HepG2 (cell line): ENCODE data around the gene CTPS2. TPM values are rescaled to one million over a fixed set of nuclear protein-coding genes. Genes with fewer than 3 reads are reported as not detected.

Experiments used
- ATAC-seq: fragments of 200-7000 bp; cut with Tn5 transposase; 3 replicates; pipeline ENCODE4 v1.9.1; 2020; ENCODE audit warnings: mild to moderate bottlenecking, moderate library complexity
- BruUV-seq: library from RNA; stranded (reverse); fragments of 400-500 nt; replicated peaks from 2 replicates; lab custom pipeline; 2021; lab: Mats Ljungman, UMichigan
- CTCF ChIA-PET: fragments of 300-600 bp; formaldehyde crosslinking; extraction: SDS; loops from one replicate; lab custom pipeline; 2021; ENCODE audit warnings: low total read pairs, inconsistent platforms, low intra/inter-chr PET ratio; lab: Yijun Ruan, JAX
- POLR2A ChIA-PET: fragments of 350-600 bp; sonication (Branson Sonifier 250); formaldehyde crosslinking; loops from one replicate; lab custom pipeline; 2020; ENCODE audit warnings: antibody characterized with exemption, inconsistent platforms; lab: Yijun Ruan, JAX
- DNase-seq: peaks from one replicate; pipeline ENCODE4 v3.0.0-alpha.2; 2015; ENCODE audit warnings: low spot score
- FAIRE-seq: peaks from 3 replicates; lab custom pipeline; 2011; peaks lifted over from hg19 to GRCh38; lab: Jason Lieb, UNC
- H2AFZ ChIP-seq: one replicate; pipeline ENCODE4 v1.6.1; 2011; ENCODE audit warnings: low read length, inconsistent platforms
- H3K27ac ChIP-seq: fragments of 300-600 bp; 3 replicates; pipeline ENCODE4 v1.8.0; 2011; ENCODE audit warnings: mixed run types, mild to moderate bottlenecking, mixed read lengths, low read length, inconsistent platforms; ENCODE audit not compliant: insufficient read depth; ENCODE audit errors: extremely low read length
- H3K27me3 ChIP-seq, 2 experiments: fragments of 200-600 bp in 1 of 2; 2 replicates in 1 of 2; 3 replicates in 1 of 2; pipeline versions ENCODE4 v1.6.0 to v1.8.0; 2011; ENCODE audit warnings: low read length in 2 of 2, mild to moderate bottlenecking in 2 of 2, moderate library complexity in 2 of 2, inconsistent platforms in 1 of 2; ENCODE audit not compliant: insufficient read depth in 2 of 2, control insufficient read depth in 1 of 2
- H3K36me3 ChIP-seq, 2 experiments: fragments of 200-600 bp in 1 of 2; replicated peaks in 1 of 2; 2 replicates in 1 of 2; 3 replicates in 1 of 2; pipeline versions ENCODE4 v1.5.1 to v1.8.0; 2011; ENCODE audit warnings: low read length in 2 of 2, inconsistent platforms in 1 of 2; ENCODE audit not compliant: insufficient read depth in 2 of 2, control insufficient read depth in 1 of 2
- H3K4me1 ChIP-seq: 2 replicates; pipeline ENCODE4 v1.5.1; 2012; ENCODE audit warnings: low read length, inconsistent platforms; ENCODE audit not compliant: insufficient read depth
- H3K4me2 ChIP-seq: 2 replicates; pipeline ENCODE4 v1.6.0; 2011; ENCODE audit warnings: low read depth, low read length, inconsistent platforms
- H3K4me3 ChIP-seq, 3 experiments: fragments of 200-600 bp in 1 of 3; sonication (generic), shearing (Covaris generic) in 1 of 3; replicated peaks in 1 of 3; 2 replicates each; pipeline ENCODE4 v1.5.1; 2011 to 2016; ENCODE audit warnings: low read length in 3 of 3, inconsistent platforms in 2 of 3, low read depth in 2 of 3, mild to moderate bottlenecking in 2 of 3, control low read depth in 1 of 3, mixed read lengths in 1 of 3; ENCODE audit not compliant: insufficient read depth in 1 of 3
- H3K79me2 ChIP-seq: one replicate; pipeline ENCODE4 v1.6.1; 2011; ENCODE audit warnings: low read length, inconsistent platforms; ENCODE audit not compliant: insufficient read depth
- H3K9ac ChIP-seq: 2 replicates; pipeline ENCODE4 v1.6.0; 2011; ENCODE audit warnings: mild to moderate bottlenecking, low read depth, low read length, inconsistent platforms; ENCODE audit not compliant: insufficient read depth
- H3K9me3 ChIP-seq: 2 replicates; pipeline ENCODE4 v1.5.1; 2012; ENCODE audit warnings: mild to moderate bottlenecking, low read length
- H4K20me1 ChIP-seq: 2 replicates; pipeline ENCODE4 v1.6.0; 2011; ENCODE audit warnings: inconsistent platforms, mild to moderate bottlenecking, low read length, moderate library complexity; ENCODE audit not compliant: insufficient read depth
- ATAD3A ChIP-seq: sonication (generic); formaldehyde crosslinking; IDR thresholded peaks from 2 replicates; pipeline ENCODE4 v1.4.0; 2020; ENCODE audit warnings: missing genetic modification reagents
- ATM ChIP-seq: fragments of 450-650 bp; IDR thresholded peaks from 2 replicates; pipeline ENCODE4 v1.7.1; 2017; ENCODE audit warnings: mild to moderate bottlenecking, borderline replicate concordance
- HDAC2 ChIP-seq: sonication (generic); formaldehyde crosslinking; IDR thresholded peaks from 2 replicates; pipeline ENCODE4 v1.4.0; 2020; ENCODE audit warnings: missing genetic modification reagents
- KLF9 ChIP-seq: IDR thresholded peaks from 2 replicates; pipeline ENCODE4 v1.6.1; 2016; ENCODE audit warnings: low read depth
- KMT2A ChIP-seq: sonication (generic); formaldehyde crosslinking; IDR thresholded peaks from 2 replicates; pipeline ENCODE4 v1.4.0; 2020; ENCODE audit warnings: missing genetic modification reagents
- NCOA1 ChIP-seq: sonication (generic); formaldehyde crosslinking; IDR thresholded peaks from 2 replicates; pipeline ENCODE4 v1.9.0; 2021; ENCODE audit warnings: missing genetic modification reagents
- NFIC ChIP-seq: IDR thresholded peaks from 2 replicates; pipeline ENCODE4 v1.6.1; 2012; ENCODE audit warnings: mild to moderate bottlenecking, low read length, inconsistent platforms
- PCBP1 ChIP-seq: fragments of 200-400 bp; formaldehyde crosslinking; IDR thresholded peaks from 2 replicates; pipeline ENCODE4 v1.6.1; 2017; ENCODE audit warnings: mild to moderate bottlenecking, low read depth, low read length, borderline replicate concordance
- POLR2AphosphoS2 ChIP-seq: IDR thresholded peaks from 2 replicates; pipeline ENCODE4 v1.6.1; 2011; ENCODE audit warnings: low read depth, low read length, improper control_type of control experiment
- ZIK1 ChIP-seq: sonication (generic); formaldehyde crosslinking; IDR thresholded peaks from 2 replicates; pipeline ENCODE4 v1.5.0; 2020; ENCODE audit warnings: mild to moderate bottlenecking, low read depth, missing genetic modification reagents, borderline replicate concordance
- ZNF75D ChIP-seq: sonication (generic); formaldehyde crosslinking; IDR thresholded peaks from 2 replicates; pipeline ENCODE4 v1.8.1; 2023; ENCODE audit warnings: missing genetic modification reagents, mild to moderate bottlenecking, borderline replicate concordance
- ZNF781 ChIP-seq: sonication (generic); formaldehyde crosslinking; IDR thresholded peaks from 2 replicates; pipeline ENCODE4 v1.5.1; 2020; ENCODE audit warnings: borderline replicate concordance, mild to moderate bottlenecking, missing genetic modification reagents; ENCODE audit errors: not compliant biosample characterization
- ZNF878 ChIP-seq: sonication (generic); formaldehyde crosslinking; IDR thresholded peaks from 2 replicates; pipeline ENCODE4 v1.8.1; 2023; ENCODE audit warnings: mild to moderate bottlenecking, missing genetic modification reagents, moderate library complexity
- ZSCAN12 ChIP-seq: sonication (generic); formaldehyde crosslinking; IDR thresholded peaks from 2 replicates; pipeline ENCODE4 v1.9.0; 2021; ENCODE audit warnings: mild to moderate bottlenecking, missing genetic modification reagents
- WGBS: methylation state at CpG from one replicate; pipeline ENCODE4 v1.1.6; 2017; ENCODE audit warnings: low lambda C conversion rate; 5-methylcytosine and 5-hydroxymethylcytosine counted together
- in situ Hi-C: cut with HindIII; loops from 2 replicates; pipeline ENCODE4 v1.10.0; 2017; ENCODE audit warnings: low pct_unique_long_range_greater_than_20kb; ENCODE audit not compliant: extremely low pct_ligation_motif_present
- intact Hi-C: fragments of 100-400 bp; cut with micrococcal nuclease; formaldehyde crosslinking; loops from one replicate; pipeline ENCODE4 v1.10.0; 2022; ENCODE audit not compliant: unreplicated experiment
- polyA plus RNA-seq, 8 experiments: library from polyadenylated mRNA; depleted of rRNA in 3 of 8; stranded (reverse) in 7 of 8; unstranded in 1 of 8; fragments of >200 nt; fragmentation: Illumina TruSeq in 4 of 8; extraction: Trizol in 4 of 8; gene quantifications; 2 replicates each; pipeline versions ENCODE4 v1.2.1 to v1.2.3, GENCODE V29; 2011 to 2016; ENCODE audit warnings: low read depth in 4 of 8, missing spikeins in 1 of 8, mixed read lengths in 1 of 8; ENCODE audit not compliant: insufficient read depth in 1 of 8
- total RNA-seq, 5 experiments: library from RNA; depleted of rRNA; stranded (reverse); fragments of >200 nt; fragmentation: Illumina TruSeq; extraction: Trizol; gene quantifications; 2 replicates each; pipeline ENCODE4 v1.2.3, GENCODE V29; 2016; ENCODE audit warnings: low read depth in 1 of 5
- TF ChIP-seq, protein P1 (sequence below): sonication (generic); formaldehyde crosslinking; IDR thresholded peaks from 2 replicates; pipeline ENCODE4 v1.8.1; 2023; ENCODE audit warnings: mild to moderate bottlenecking, missing genetic modification reagents
- TF ChIP-seq, protein P2 (sequence below), 2 experiments: sonication (generic) in 1 of 2; formaldehyde crosslinking in 1 of 2; IDR thresholded peaks; 2 replicates each; pipeline versions ENCODE4 v1.5.1 to v1.6.1; 2011 to 2020; ENCODE audit warnings: borderline replicate concordance in 1 of 2, low read depth in 1 of 2, low read length in 1 of 2, mild to moderate bottlenecking in 1 of 2, missing genetic modification reagents in 1 of 2, moderate library complexity in 1 of 2
- TF ChIP-seq, protein P3 (sequence below): sonication (generic); formaldehyde crosslinking; IDR thresholded peaks from 2 replicates; pipeline ENCODE4 v1.5.1; 2020; ENCODE audit warnings: missing genetic modification reagents, mild to moderate bottlenecking, borderline replicate concordance
- TF ChIP-seq, protein P4 (sequence below): sonication (generic); formaldehyde crosslinking; conservative IDR thresholded peaks from 2 replicates; pipeline ENCODE4 v1.4.0; 2020; ENCODE audit warnings: mild to moderate bottlenecking, missing genetic modification reagents, moderate library complexity

The CTPS2 gene
- total and polyA plus RNA-seq, 2 of the 13 experiments (the other 11 are each of a cell fraction or from before 2014, with no cell fraction given) = 10.3 to 26.1 TPM

DNA sequence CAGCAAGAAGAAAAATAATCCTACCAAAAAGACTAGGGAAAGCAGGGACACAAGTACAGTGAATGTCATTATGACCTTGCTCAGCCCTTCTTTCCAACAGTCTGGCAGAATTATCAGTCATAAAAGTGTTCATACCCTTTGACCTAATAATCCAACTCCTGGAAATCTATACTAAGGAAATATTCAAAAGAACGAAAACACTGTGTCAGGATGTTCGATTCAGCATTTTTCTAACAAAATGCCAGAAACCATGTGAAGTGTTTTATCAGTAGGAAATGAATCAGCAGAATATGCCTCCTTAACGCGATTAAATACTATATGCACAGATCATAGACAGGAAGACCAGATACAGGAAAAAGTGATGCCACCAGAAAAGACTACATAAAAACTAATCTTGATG, 78.7 kb downstream of the CTPS2 start (continued):
- TF ChIP-seq KMT2A = no peak
- TF ChIP-seq NFIC = no peak
- no peak for TF ChIP-seq ZNF75D (CRISPR knock-in tag)

DNA sequence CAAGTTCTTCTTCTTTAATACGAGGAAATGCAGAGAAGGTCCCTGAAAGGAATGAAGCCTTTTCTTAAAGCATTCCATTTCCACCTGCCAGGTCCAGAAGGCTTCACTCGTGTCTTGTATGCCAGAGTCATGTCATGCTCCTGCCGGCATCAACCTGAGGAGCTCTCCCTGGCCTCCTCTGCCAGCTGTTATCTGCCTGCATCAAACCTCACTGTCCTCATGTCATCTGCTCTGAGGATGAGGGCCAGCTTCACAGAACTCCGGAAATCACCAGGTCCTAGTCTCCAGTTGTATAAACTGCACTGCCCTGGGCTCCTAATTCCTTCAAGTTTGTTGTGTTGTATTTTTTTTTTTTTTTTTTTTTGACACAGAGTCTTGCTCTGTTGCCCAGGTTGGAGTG, 82.6 kb downstream of the CTPS2 start:
- Histone ChIP-seq H2AFZ (no peak overlapping the region), H3K9me3 (no peaks in the 10 kb centered on the region), H3K4me1 (no peaks in the 10 kb centered on the region), H3K36me3 (peaks cover 0 to 4% of the 10 kb centered on the region in 2 experiments; a peak in 1 of 5 replicates), H4K20me1 (no peaks in the 10 kb centered on the region), H3K79me2 (no peaks in the 10 kb centered on the region), H3K4me3 (no peak overlapping the region), H3K4me2 (no peak overlapping the region), H3K9ac (no peak overlapping the region), H3K27me3 (no peaks in the 10 kb centered on the region), H3K27ac (no peak overlapping the region)
- 100% methylated on average over 4 of the region's 4 CpGs for WGBS
- POLR2A ChIA-PET = no interaction called here
- in situ Hi-C loops (no loop called here), intact Hi-C loops (no loop called here)
- FAIRE-seq (no peak), ATAC-seq (no peak), DNase-seq (no peak)
- no TSS peak for BruUV-seq
- CTCF ChIA-PET = no interaction called here
- TF ChIP-seq, protein P1, sequence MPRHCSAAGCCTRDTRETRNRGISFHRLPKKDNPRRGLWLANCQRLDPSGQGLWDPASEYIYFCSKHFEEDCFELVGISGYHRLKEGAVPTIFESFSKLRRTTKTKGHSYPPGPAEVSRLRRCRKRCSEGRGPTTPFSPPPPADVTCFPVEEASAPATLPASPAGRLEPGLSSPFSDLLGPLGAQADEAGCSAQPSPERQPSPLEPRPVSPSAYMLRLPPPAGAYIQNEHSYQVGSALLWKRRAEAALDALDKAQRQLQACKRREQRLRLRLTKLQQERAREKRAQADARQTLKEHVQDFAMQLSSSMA = no peak
- no peak for TF ChIP-seq ZSCAN12 (CRISPR knock-in tag)
- TF ChIP-seq HDAC2 = no peak
- TF ChIP-seq, protein P2, sequence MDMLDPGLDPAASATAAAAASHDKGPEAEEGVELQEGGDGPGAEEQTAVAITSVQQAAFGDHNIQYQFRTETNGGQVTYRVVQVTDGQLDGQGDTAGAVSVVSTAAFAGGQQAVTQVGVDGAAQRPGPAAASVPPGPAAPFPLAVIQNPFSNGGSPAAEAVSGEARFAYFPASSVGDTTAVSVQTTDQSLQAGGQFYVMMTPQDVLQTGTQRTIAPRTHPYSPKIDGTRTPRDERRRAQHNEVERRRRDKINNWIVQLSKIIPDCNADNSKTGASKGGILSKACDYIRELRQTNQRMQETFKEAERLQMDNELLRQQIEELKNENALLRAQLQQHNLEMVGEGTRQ (IDR thresholded peaks at IDR 0.05; ENCODE audit: low read depth, low read length) = no peak
- TF ChIP-seq, protein P2 (CRISPR knock-in tag; IDR thresholded peaks at IDR 0.05; ENCODE audit: borderline replicate concordance) = no peak
- no peak for TF ChIP-seq NCOA1
- TF ChIP-seq PCBP1 = no peak
- no peak for TF ChIP-seq ATAD3A
- no peak for TF ChIP-seq POLR2AphosphoS2
- no peak for TF ChIP-seq ZNF781
- no peak for TF ChIP-seq ZNF878 (CRISPR knock-in tag)
- TF ChIP-seq, protein P3, sequence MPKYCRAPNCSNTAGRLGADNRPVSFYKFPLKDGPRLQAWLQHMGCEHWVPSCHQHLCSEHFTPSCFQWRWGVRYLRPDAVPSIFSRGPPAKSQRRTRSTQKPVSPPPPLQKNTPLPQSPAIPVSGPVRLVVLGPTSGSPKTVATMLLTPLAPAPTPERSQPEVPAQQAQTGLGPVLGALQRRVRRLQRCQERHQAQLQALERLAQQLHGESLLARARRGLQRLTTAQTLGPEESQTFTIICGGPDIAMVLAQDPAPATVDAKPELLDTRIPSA (CRISPR knock-in tag) = no peak
- no peak for TF ChIP-seq KLF9 (CRISPR knock-in tag)
- TF ChIP-seq ZIK1 (CRISPR knock-in tag) = no peak
- no peak for TF ChIP-seq ATM
- TF ChIP-seq, protein P4, sequence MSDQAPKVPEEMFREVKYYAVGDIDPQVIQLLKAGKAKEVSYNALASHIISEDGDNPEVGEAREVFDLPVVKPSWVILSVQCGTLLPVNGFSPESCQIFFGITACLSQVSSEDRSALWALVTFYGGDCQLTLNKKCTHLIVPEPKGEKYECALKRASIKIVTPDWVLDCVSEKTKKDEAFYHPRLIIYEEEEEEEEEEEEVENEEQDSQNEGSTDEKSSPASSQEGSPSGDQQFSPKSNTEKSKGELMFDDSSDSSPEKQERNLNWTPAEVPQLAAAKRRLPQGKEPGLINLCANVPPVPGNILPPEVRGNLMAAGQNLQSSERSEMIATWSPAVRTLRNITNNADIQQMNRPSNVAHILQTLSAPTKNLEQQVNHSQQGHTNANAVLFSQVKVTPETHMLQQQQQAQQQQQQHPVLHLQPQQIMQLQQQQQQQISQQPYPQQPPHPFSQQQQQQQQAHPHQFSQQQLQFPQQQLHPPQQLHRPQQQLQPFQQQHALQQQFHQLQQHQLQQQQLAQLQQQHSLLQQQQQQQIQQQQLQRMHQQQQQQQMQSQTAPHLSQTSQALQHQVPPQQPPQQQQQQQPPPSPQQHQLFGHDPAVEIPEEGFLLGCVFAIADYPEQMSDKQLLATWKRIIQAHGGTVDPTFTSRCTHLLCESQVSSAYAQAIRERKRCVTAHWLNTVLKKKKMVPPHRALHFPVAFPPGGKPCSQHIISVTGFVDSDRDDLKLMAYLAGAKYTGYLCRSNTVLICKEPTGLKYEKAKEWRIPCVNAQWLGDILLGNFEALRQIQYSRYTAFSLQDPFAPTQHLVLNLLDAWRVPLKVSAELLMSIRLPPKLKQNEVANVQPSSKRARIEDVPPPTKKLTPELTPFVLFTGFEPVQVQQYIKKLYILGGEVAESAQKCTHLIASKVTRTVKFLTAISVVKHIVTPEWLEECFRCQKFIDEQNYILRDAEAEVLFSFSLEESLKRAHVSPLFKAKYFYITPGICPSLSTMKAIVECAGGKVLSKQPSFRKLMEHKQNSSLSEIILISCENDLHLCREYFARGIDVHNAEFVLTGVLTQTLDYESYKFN = no peak
- TF ChIP-seq, all 625 proteins: peak for 0
